HG03135 (cell line): ENCODE results near the gene CCN2.

Source experiments
- ATAC-seq: cut with Tn5 transposase; IDR thresholded peaks from one replicate; pipeline ENCODE4 v1.9.1; 2021; ENCODE audit warnings: mild to moderate bottlenecking, moderate library complexity; ENCODE audit not compliant: unreplicated experiment

CCN2 gene

DNA sequence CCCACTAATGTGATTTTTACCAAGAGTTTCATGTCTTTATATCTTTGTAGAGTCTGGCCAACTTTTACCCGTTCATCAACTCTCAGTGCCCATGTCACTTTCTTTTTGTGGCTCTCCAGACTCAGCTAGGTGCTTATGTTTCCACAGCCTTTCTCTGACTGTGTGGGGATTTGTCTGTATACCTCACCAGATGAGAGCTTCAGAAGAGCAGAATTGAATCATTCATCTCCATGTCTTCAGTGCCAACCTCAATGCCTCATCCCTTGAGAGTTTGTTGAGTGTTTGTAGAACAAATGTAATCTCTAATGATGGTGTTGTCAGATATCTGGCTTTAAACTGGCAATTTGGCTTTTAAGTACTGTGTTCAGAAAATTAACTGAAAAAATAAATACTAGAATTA lies 16.8 kb upstream of the CCN2 start:
- ATAC-seq: no peak

GRCh38 chr6:131966443-131966842 lies 15.3 kb upstream of the CCN2 start:
- ATAC-seq: no peak

- ATAC-seq: no peak
These were observed 11.9 kb upstream of the CCN2 start for GRCh38 chr6:131963063-131963462.

DNA sequence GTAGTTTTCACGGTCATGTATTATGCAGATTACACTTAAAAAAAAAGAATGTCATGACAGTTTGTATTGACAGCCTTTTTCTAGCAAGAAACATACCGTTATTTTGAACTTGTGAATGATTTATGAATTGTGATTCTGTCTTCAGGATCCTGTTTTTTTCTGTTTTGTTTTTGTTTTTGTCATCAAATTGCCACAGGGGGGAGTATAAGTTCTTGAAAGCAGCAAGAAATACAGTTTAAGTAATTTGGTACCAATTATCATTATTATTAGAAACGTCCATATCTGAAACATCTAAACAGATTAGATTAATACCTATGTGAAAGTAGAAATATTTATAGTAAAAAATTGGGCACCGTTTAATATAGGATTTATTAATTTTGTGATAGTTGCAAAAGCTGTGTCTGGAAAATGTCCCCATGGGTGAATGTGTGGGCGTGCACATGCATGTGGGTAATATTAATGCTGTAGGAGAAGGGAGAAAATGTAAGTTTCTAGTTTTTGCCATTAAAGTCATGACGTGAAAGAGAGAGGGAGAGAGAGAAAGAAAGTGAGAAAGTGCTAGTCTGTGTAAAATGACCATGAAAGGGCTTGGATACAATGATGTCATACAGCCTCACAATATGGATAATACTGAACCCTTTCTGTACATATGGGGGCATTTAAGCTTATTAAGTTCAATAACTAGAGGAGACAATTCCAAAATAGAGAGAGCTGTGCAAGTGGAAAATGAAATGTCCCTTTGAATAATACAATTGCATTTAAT lies 9.4 kb upstream of the CCN2 start:
- ATAC-seq: no peak

- ATAC-seq: no peak
These were observed 7.6 kb upstream of the CCN2 start for GRCh38 chr6:131958542-131959470.

DNA sequence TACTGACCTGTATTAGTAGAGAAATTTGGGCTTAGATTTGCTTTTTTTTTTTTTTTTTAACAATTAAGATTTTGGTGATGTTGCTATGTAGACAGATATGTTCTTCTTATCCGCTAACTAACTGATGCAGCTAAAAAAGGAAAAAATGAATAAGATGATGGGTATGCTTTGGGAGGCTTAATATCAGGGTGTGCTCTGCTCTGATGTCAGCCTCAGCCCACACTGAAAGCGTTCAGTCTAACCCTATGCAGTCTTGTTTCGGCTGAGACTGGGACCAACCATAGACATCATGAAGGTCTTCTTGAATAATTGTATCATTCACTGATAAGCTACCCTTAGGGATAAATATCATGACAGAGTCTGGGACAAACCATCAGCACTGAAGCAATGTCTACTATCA lies 6.9 kb upstream of the CCN2 start:
- no peak for ATAC-seq

GRCh38 chr6:131955876-131956275 lies 4.7 kb upstream of the CCN2 start:
- ATAC-seq: no peak

DNA sequence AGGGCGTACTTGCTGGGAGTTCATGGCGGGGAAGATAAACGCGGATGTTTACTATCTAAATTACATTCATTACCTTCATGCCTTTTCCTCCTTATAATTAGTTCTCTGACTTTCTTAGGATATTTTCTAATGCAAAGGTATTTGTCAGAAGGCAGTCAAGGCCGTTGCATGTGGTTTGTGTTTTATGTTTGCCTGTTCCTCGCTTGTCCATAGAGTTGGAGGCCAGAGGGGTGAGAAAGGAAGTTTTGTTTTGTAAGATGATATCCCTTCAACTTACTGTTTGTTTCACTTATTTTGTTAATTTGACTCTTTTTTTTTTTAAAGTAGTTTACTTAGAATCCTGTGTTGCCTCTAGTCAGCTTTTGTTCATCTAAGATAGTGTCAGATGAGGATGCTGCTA lies 4.0 kb upstream of the CCN2 start:
- ATAC-seq: no peak

- ATAC-seq: no peak
These were observed 3.6 kb upstream of the CCN2 start for GRCh38 chr6:131954775-131955107.

DNA sequence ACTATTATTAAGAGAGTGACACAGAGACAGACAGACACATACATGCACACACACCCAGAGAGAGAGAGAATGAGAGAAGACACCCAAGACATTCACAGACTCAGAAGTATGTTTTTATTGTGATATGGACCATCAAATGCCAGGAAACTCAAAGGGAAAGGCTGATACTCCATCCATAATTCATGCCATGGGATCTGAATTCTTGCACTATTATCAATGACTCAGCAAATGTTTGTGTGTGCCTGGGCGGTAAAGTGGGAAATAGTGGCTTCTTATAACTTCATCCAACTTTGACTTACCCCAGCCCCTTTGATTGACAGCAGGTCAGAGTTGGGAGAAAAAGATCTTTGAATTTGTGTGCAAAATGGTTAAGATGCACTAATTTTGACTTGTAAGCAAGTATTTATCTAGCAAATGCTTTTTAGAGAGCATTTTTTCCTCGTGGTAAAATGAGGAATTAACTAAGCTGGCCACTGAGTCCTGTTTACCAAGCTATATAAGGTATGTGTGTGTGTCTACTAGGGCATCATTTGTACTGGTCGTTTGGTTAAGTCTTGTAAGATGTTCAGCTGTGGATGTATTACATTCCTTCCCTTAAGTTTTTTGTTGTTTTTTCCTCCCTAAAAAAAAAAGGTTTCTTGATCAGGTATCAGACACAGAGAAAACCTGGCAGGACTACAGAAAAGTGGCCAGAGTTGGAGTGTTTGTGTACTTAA lies 3.0 kb upstream of the CCN2 start:
- no peak for ATAC-seq

DNA sequence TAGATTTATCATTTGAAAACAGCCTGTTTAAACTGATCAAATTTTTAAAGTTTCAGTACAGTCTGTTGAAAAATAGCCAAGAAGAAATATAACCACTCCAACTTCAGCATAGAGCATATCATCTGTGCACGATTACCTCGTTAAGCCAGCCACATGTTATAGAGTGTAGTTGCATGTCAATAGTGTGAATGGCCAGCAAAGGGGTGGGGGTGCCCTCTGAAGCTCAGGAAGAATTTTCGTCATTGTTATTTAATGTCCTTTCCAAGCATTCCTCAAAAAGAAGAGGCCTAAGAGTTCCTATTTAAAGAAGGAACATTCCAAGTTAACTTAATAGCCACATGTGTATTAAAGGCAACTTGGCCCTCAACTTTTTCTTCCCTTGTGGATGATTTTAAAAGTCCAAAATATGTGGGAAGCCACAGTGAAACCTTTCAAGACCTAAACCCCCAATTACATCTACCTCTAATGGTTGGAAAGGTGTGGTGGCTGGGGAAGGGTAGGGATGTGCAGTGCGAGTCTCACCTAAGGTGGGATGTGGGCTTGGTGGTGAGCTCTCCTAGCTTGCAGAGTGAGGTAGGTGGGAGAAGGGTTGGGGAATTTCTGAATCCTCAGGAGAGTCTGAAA lies 1.8 kb upstream of the CCN2 start:
- no peak for ATAC-seq

- ATAC-seq: no peak
These were observed 531 bp upstream of the CCN2 start for GRCh38 chr6:131951576-131952230.

GRCh38 chr6:131949909-131950766 lies 1.0 kb downstream of the CCN2 start:
- ATAC-seq: no peak

DNA sequence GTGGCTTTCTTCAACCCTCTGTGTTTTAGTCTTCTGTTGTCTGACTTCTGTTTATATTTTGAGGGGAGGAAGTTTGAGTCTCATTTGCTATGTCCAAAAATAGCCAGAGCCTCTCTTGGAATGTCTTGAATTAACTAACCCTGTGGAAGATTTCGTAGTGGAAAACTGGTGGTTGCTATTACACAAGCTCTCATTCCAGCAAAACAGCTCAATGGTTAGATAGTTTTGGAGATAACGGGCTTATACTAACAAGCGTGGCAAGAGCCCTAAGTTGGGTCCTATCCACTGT lies 1.6 kb downstream of the CCN2 start:
- no peak for ATAC-seq

DNA sequence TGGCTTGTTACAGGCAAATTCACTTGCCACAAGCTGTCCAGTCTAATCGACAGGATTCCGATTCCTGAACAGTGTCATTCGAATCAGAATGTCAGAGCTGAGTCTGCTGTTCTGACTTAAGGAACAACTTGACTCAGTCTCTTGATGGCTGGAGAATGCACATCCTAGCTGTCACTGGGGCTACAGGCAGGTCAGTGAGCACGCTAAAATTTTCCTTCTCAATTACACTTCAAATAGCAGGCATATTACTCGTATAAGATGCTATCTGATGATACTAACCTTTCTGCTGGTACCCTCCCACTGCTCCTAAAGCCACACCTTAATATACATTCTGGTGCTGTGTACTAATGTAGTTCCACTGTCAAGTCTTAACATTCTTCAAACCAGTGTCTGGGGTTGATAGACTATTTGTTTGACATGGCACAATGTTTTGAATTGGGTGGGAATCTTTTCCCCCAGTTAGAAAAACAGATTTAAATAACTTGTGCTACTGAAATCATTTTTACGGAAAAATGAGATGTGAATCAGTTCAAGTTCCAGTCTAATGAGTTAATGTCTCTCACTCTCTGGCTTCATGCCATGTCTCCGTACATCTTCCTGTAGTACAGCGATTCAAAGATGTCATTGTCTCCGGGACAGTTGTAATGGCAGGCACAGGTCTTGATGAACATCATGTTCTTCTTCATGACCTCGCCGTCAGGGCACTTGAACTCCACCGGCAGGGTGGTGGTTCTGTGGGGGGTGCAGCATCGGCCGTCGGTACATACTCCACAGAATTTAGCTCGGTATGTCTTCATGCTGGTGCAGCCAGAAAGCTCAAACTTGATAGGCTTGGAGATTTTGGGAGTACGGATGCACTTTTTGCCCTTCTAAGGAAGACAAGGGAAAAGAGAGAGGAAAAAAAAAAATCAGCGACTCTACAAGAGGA lies 2.2 kb downstream of the CCN2 start:
- ATAC-seq: no peak

- ATAC-seq: no peak
These were observed 3.0 kb downstream of the CCN2 start for GRCh38 chr6:131947986-131948661.

DNA sequence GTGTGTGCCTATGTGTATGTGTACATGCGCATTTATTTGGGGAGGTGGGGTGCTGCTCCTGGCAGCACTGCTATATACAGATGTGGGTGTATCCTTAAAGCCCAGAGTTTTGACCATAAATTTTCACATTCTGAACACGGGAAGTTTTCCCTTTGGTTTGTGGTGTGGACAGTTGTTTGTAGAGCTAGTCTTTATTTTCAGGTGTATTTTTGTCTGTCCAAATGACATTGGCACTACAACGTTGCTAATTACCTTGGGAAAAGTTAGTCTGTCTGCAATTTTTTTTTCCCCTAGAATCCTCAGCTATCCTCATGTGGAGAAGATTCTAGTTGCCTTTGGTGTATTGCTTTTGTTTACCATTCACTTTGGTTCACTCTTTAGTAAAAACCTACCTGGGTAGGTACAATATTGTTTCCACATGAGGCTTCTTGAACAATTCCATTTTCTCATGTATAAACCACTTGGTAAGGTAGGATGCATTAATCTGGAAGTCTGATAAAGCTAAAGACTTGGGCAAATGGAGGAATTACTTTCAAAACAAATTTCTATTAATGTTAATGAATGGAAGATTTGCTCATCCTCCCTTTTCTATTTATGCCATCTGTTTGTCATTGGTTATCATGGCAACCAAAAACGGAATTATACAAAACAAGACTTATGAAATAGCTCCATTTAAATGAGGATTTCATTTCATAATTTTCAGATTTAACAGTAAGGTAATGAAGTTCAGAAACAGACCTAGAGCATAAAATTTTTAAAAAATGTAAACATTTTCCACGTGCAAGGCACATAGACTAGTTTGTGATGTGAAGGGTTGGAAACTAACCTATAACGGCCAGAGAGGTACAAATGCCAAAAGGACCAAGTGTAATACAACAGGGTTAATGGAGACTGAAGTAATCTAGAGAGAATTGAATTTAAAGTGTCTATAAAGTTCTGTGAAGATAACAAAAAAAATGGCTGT lies 3.9 kb downstream of the CCN2 start:
- no peak for ATAC-seq
